Body of pancreas (tissue), 4 donors: Measurements from ENCODE around the gene PLK2. TPM values are rescaled to one million over a fixed set of nuclear protein-coding genes. Genes with fewer than 3 reads are reported as not detected.

ENCODE experiments used
- ATAC-seq: fragments of 150-250 bp; one replicate; pipeline ENCODE4 v1.9.1; 2016
- DNase-seq, 4 donors: peaks; one replicate each; pipeline ENCODE4 v3.0.0-alpha.2; 2019
- H3K27ac ChIP-seq, 4 donors: fragments of 200-600 bp; sonication (generic); 1 replicate in 3 of 4; 2 replicates in 1 of 4; pipeline versions ENCODE4 v1.5.1 to v1.6.1; 2016 to 2019; ENCODE audit warnings: mild to moderate bottlenecking in 1 of 4, mixed read lengths in 1 of 4, moderate library complexity in 1 of 4
- H3K27me3 ChIP-seq, 2 donors: fragments of 200-600 bp; sonication (generic); one replicate each; pipeline ENCODE4 v1.6.0; 2016; ENCODE audit warnings: mild to moderate bottlenecking in 1 of 2
- H3K36me3 ChIP-seq, 2 donors: fragments of 200-600 bp; sonication (generic); replicated peaks in 1 of 2; 2 replicates each; pipeline ENCODE4 v1.5.1; 2016; ENCODE audit warnings: low read depth in 2 of 2; ENCODE audit not compliant: insufficient read depth in 1 of 2
- H3K4me1 ChIP-seq: fragments of 200-600 bp; sonication (generic); one replicate; pipeline ENCODE4 v1.6.0; 2016
- H3K4me3 ChIP-seq, 2 donors: fragments of 200-600 bp; sonication (generic); 1 replicate in 1 of 2; 2 replicates in 1 of 2; pipeline ENCODE4 v1.5.1; 2016 to 2019
- H3K9me3 ChIP-seq, 3 donors: fragments of 200-600 bp; sonication (generic); 1 replicate in 2 of 3; 2 replicates in 1 of 3; pipeline ENCODE4 v1.5.1; 2016
- POLR2A ChIP-seq, 3 donors: fragments of 450-650 bp; IDR thresholded peaks; one replicate each; pipeline ENCODE4 v1.6.1; 2016; ENCODE audit warnings: antibody characterized with exemption in 3 of 3, mild to moderate bottlenecking in 2 of 3
- WGBS, 2 donors: methylation state at CpG; one replicate each; pipeline ENCODE4 v1.1.5; 2017; 5-methylcytosine and 5-hydroxymethylcytosine counted together
- intact Hi-C: fragments of 100-400 bp; cut with DNase I; formaldehyde crosslinking; loops from one replicate; pipeline ENCODE4 v1.15.1; 2023
- total RNA-seq, 2 donors: library from RNA; depleted of rRNA; stranded (reverse); fragments of >200 nt; gene quantifications; one replicate each; pipeline ENCODE4 v1.1.0, GENCODE V29; 2016
- TF ChIP-seq, protein P1 (sequence below), 7 experiments: fragments of 450-650 bp in 4 of 7; fragments of 200-600 bp in 3 of 7; sonication (generic) in 3 of 7; IDR thresholded peaks; one replicate each; pipeline ENCODE4 v1.5.1; 2016 to 2019; ENCODE audit warnings: antibody characterized with exemption in 7 of 7

Gene PLK2
- total RNA-seq, 2 donors from 2014 or later = 24.4 to 30.7 TPM

DNA sequence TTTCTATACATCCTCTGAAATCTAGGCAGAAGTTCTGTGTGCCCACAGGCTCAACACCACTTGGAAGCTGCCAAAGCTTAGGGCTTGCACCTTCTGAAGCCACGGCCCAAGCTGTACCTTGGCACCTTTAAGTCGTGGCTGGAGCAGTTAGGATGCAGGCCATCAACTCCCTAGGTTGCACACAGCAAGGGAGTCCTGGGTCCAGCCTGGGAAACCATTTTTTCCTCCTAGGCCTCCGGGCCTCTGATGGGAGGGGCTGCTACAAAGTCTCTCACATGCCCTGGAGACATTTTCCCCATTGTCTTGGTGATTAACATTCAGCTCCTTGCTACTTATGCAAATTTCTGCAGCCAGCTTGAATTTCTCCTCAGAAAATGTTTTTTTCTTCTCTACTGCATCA is 15.5 kb upstream of the PLK2 start:
- TF ChIP-seq POLR2A (IDR thresholded peaks at IDR 0.05) = no peak
- TF ChIP-seq, protein P1, sequence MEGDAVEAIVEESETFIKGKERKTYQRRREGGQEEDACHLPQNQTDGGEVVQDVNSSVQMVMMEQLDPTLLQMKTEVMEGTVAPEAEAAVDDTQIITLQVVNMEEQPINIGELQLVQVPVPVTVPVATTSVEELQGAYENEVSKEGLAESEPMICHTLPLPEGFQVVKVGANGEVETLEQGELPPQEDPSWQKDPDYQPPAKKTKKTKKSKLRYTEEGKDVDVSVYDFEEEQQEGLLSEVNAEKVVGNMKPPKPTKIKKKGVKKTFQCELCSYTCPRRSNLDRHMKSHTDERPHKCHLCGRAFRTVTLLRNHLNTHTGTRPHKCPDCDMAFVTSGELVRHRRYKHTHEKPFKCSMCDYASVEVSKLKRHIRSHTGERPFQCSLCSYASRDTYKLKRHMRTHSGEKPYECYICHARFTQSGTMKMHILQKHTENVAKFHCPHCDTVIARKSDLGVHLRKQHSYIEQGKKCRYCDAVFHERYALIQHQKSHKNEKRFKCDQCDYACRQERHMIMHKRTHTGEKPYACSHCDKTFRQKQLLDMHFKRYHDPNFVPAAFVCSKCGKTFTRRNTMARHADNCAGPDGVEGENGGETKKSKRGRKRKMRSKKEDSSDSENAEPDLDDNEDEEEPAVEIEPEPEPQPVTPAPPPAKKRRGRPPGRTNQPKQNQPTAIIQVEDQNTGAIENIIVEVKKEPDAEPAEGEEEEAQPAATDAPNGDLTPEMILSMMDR (IDR thresholded peaks at IDR 0.05) = no peak
- no peak for ATAC-seq

GRCh38 chr5:58469896-58470295 is 10.0 kb upstream of the PLK2 start:
- Histone ChIP-seq H3K4me1 (no peaks in the 10 kb centered on the region), H3K27ac (no peak overlapping the region), H3K36me3 (no peaks in the 10 kb centered on the region), H3K9me3 (no peaks in the 10 kb centered on the region), H3K4me3 (no peak overlapping the region), H3K27me3 (no peaks in the 10 kb centered on the region)
- intact Hi-C loops = loop anchor here (10.0 kb wide), 3 partner anchors 685 to 1185 kb away; no protein-coding TSS in a partner anchor
- TF ChIP-seq, protein P1 (IDR thresholded peaks at IDR 0.05) = no peak
- no peak for TF ChIP-seq POLR2A (IDR thresholded peaks at IDR 0.05)
- 55 to 70% methylated on average over 2 of the region's 2 CpGs for WGBS, 2 donors
- ATAC-seq (no peak), DNase-seq (no peak)

More for the DNA sequence above, 15.5 kb upstream of the PLK2 start:
- 62 to 75% methylated on average over 3 of the region's 3 CpGs for WGBS, 2 donors
- intact Hi-C loops = no loop called here
- no peak for DNase-seq
- H3K4me3 ChIP-seq = no peak overlapping the region
- no peaks in the 10 kb centered on the region for H3K9me3 ChIP-seq
- H3K27me3 ChIP-seq = no peaks in the 10 kb centered on the region
- no peaks in the 10 kb centered on the region for H3K36me3 ChIP-seq
- H3K27ac ChIP-seq = no peak overlapping the region
- no peaks in the 10 kb centered on the region for H3K4me1 ChIP-seq

GRCh38 chr5:58466939-58467338 is 7.1 kb upstream of the PLK2 start:
- ATAC-seq (no peak), DNase-seq (peak in 1 of 4 donors; percentile 14)
- intact Hi-C loops = loop anchor here (10.0 kb wide), 3 partner anchors 682 to 1182 kb away; no protein-coding TSS in a partner anchor
- no peak for TF ChIP-seq POLR2A (IDR thresholded peaks at IDR 0.05)
- TF ChIP-seq, protein P1 (IDR thresholded peaks at IDR 0.05) = no peak
- WGBS, 2 donors = 41 to 54% methylated on average over 4 of the region's 4 CpGs
- Histone ChIP-seq H3K4me3 (no peak overlapping the region), H3K9me3 (no peaks in the 10 kb centered on the region), H3K27me3 (no peaks in the 10 kb centered on the region), H3K27ac (no peak overlapping the region), H3K36me3 (no peaks in the 10 kb centered on the region), H3K4me1 (peaks cover 9% of the 10 kb centered on the region)

GRCh38 chr5:58462623-58463230 is 2.8 kb upstream of the PLK2 start:
- H3K27me3 ChIP-seq = no peaks in the 10 kb centered on the region
- TF ChIP-seq, protein P1 (IDR thresholded peaks at IDR 0.05) = peak; percentile 15 to 90 (median 76)
- no peak for TF ChIP-seq POLR2A (IDR thresholded peaks at IDR 0.05)
- H3K4me3 ChIP-seq = no peak overlapping the region
- H3K27ac ChIP-seq = peak overlapping the region in 3 of 4 donors; percentile 44 to 99 (median 56)
- peaks cover 28% of the 10 kb centered on the region for H3K4me1 ChIP-seq
- ATAC-seq = no peak
- H3K9me3 ChIP-seq = no peaks in the 10 kb centered on the region
- WGBS, 2 donors = 4% methylated on average over 4 of the region's 4 CpGs
- DNase-seq = peak; percentile 40 to 56 (median 54)
- H3K36me3 ChIP-seq = no peaks in the 10 kb centered on the region
- intact Hi-C loops = loop anchor here (10.0 kb wide), 3 partner anchors 678 to 1178 kb away; no protein-coding TSS in a partner anchor

- 50 to 57% methylated on average over 3 of the region's 3 CpGs for WGBS, 2 donors
- Histone ChIP-seq H3K4me3 (no peak overlapping the region), H3K9me3 (no peaks in the 10 kb centered on the region), H3K27ac (peak overlapping the region; percentile 44 to 99 (median 78)), H3K4me1 (peaks cover 34% of the 10 kb centered on the region), H3K27me3 (no peaks in the 10 kb centered on the region), H3K36me3 (no peaks in the 10 kb centered on the region)
- DNase-seq (peak in 3 of 4 donors; percentile 10 to 22 (median 18)), ATAC-seq (no peak)
- intact Hi-C loops = loop anchor here (10.0 kb wide), 3 partner anchors 677 to 1177 kb away; no protein-coding TSS in a partner anchor
- TF ChIP-seq, protein P1 (IDR thresholded peaks at IDR 0.05) = no peak
- no peak for TF ChIP-seq POLR2A (IDR thresholded peaks at IDR 0.05)
Measured at GRCh38 chr5:58462154-58462553, 2.3 kb upstream of the PLK2 start.
